ENCODE results near the gene CLMN.
A peak's percentile ranks its signal among the peaks of the same experiment; 100 is the strongest.
"Not testable (repeated sequence)": the region's sequence is repeated elsewhere in the genome, so short reads cannot be mapped to it uniquely, and the experiment has no call there.

CLMN gene

GRCh38 chr14:95188380-95188779 lies 131.3 kb downstream of the CLMN start:
- DNase-seq: no peak

- peak; percentile 96 for DNase-seq
Observed at GRCh38 chr14:95185767-95186392, 133.8 kb downstream of the CLMN start.

- DNase-seq: peak; percentile 92
Observed at GRCh38 chr14:95185033-95185766, 134.5 kb downstream of the CLMN start.

- DNase-seq: no peak
Observed at GRCh38 chr14:95184413-95184790, 135.3 kb downstream of the CLMN start.

GRCh38 chr14:95183532-95184412 lies 135.9 kb downstream of the CLMN start:
- no peak for DNase-seq

GRCh38 chr14:95183082-95183481 lies 136.6 kb downstream of the CLMN start:
- DNase-seq: no peak

GRCh38 chr14:95182379-95182778 lies 137.3 kb downstream of the CLMN start:
- DNase-seq: no peak

GRCh38 chr14:95180966-95181741 lies 138.6 kb downstream of the CLMN start:
- no peak for DNase-seq

GRCh38 chr14:95175670-95176069 lies 144.0 kb downstream of the CLMN start:
- DNase-seq: not testable (repeated sequence)

GRCh38 chr14:95174184-95174792 lies 145.4 kb downstream of the CLMN start:
- DNase-seq: peak; percentile 47

- DNase-seq: peak; percentile 44
Observed at GRCh38 chr14:95173518-95173917, 146.2 kb downstream of the CLMN start.

- no peak for DNase-seq
Observed at GRCh38 chr14:95167177-95167576, 152.5 kb downstream of the CLMN start.

- no peak for DNase-seq
Observed at GRCh38 chr14:95165517-95165916, 154.2 kb downstream of the CLMN start.

GRCh38 chr14:95164506-95164905 lies 155.2 kb downstream of the CLMN start:
- no peak for DNase-seq

GRCh38 chr14:95163666-95164065 lies 156.0 kb downstream of the CLMN start:
- peak; percentile 75 for DNase-seq

- peak; percentile 24 for DNase-seq
Observed at GRCh38 chr14:95163132-95163531, 156.6 kb downstream of the CLMN start.

- no peak for DNase-seq
Observed at GRCh38 chr14:95162641-95163040, 157.1 kb downstream of the CLMN start.

- peak; percentile 96 for DNase-seq
Observed at GRCh38 chr14:95157327-95158189, 162.2 kb downstream of the CLMN start, which contains the start of gene DICER1. Gene DICER1, minus strand, starts transcription at chr14:95157529. Its CDS starts 24,071 bp downstream, at chr14:95133458.

- DNase-seq: no peak
Observed at GRCh38 chr14:95157048-95157326, 162.7 kb downstream of the CLMN start.

- DNase-seq: peak; percentile 61
Observed at GRCh38 chr14:95156161-95157047, 163.3 kb downstream of the CLMN start.
